NCI-H510A treated with DMSO at 0.1 percent for 48 hours (cell line): ENCODE measurements around the gene FAM3C.
"Not testable (repeated sequence)": the region's sequence is repeated elsewhere in the genome, so short reads cannot be mapped to it uniquely, and the experiment has no call there.

Experiments
- DNase-seq: peaks from one replicate; lab custom pipeline; 2025; lab: John Stamatoyannopoulos, UW

Gene FAM3C

DNA sequence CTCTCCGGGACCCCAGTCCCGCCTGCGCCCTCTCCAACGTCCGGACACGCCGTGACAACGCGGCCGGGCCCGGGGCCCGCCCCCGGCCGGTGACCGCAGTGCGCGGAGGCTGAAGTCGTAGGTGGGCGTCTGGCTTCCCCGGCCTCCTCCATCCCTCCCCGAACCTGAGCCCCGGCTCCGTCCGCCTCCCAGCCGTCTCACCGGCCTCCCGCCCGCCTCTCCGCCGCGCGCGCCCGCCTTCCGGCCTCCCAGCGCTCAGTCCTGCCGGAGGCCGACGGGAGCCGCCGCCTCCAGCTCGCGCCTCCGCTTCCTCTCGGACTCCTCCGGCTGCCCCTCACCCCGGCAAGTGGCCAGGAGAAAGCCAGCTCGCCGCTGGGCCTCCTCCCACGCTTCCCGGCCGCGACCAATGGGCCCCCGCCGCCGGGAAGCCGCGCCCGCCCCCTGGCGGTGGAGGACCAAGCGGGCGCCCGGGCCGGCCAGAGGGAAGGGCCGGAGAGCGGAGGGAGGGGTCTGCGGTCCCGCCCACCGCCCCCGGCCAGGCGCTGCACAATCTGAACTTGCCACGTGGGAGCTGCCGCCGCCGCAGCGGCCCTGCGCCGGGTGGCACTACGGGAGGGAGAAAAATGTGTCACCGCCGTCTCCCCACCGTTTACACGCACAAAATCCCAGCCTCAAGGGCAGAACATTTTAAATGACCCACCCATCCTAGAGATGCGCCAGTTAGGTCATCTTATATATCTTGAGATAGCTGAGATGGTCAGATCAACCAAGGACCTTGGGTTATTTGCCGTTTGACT lies at the start of gene FAM3C:
Gene FAM3C, minus strand, starts transcription at position 348 of the 797 bp plus-strand sequence. CDS start 13,339 bp downstream, outside the sequence.
- DNase-seq: peak; percentile 66

GRCh38 chr7:121442845-121443244 lies 46.7 kb upstream of the FAM3C start:
- DNase-seq: no peak

- no peak for DNase-seq
Measured at GRCh38 chr7:121440857-121441503, 44.9 kb upstream of the FAM3C start.

- DNase-seq: peak; percentile 46
Measured at GRCh38 chr7:121438043-121438955, 42.2 kb upstream of the FAM3C start.

- no peak for DNase-seq
Measured at GRCh38 chr7:121437470-121437869, 41.4 kb upstream of the FAM3C start.

GRCh38 chr7:121436688-121437087 lies 40.6 kb upstream of the FAM3C start:
- DNase-seq: no peak

- DNase-seq: no peak
Measured at GRCh38 chr7:121436136-121436535, 40.0 kb upstream of the FAM3C start.

DNA sequence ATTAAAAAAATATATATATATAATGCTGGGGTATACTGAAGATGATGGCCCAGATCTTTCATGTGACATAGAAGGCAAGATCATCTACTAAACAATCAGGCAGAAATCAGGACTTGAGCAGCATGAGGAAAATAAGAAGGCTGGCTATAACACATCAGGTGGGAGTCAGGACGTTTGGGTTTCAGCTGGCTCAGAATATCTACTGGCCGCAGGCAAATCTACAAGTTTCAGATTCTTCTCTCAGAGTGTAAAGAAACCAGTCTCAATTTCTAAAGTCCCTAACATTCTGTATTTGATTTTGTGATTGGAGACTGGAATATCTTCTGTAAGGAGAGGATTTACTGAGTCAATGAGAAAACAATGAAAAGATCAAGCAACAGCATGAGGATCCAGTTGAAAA lies 37.7 kb upstream of the FAM3C start:
- DNase-seq: no peak

- DNase-seq: not testable (repeated sequence)
Measured at GRCh38 chr7:121432486-121432885, 36.4 kb upstream of the FAM3C start.

GRCh38 chr7:121431996-121432395 lies 35.9 kb upstream of the FAM3C start:
- DNase-seq: no peak

GRCh38 chr7:121431389-121431995 lies 35.4 kb upstream of the FAM3C start:
- DNase-seq: no peak

- no peak for DNase-seq
Measured at GRCh38 chr7:121430558-121430957, 34.5 kb upstream of the FAM3C start.

DNA sequence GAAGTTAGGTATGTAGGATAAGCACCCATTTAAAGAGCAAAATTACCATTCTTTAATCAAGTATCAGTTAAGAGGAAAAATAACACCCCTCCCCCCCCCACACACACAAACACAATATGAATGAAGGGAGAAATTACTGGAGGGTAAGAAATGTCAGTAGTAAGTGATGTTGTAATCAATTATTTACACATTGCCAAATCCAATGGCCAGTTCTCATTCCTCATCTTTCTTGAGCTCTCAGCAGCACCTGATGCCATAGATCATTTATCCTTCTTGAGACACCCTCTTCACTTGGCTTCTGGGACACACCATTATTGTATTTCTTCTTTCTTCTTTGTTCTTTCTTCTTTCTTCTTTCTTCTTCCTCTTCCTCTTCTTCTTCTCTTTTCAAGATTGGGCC lies 33.7 kb upstream of the FAM3C start:
- DNase-seq: no peak

DNA sequence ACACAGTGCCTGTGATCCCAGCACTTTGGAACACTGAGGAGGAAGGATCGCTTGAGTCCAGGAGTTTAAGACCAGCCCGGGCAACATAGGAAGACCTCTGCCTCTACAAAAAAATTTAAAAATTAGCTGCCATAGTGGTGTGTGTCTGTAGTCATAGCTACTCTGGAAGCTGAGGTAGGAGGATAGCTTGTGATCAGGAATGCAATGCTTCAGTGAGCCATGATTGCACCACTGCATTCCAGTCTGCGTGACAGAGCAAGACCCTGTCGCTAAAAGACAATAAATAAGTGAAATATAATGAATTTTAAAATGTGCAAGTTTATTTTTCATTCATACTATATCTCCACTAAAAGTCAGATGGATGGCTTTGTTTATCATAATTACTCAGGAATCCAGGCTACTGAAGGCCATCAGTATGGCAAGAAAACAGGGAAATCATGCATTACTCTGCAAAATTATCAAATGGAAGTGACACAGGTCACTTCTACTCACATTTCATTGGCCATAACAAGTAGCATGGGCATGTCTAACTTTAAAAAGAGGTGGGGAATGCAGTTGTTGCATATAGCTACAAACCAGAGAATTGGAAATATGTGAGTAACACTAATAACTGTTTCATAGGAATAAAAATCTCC lies 32.9 kb upstream of the FAM3C start:
- no peak for DNase-seq

DNA sequence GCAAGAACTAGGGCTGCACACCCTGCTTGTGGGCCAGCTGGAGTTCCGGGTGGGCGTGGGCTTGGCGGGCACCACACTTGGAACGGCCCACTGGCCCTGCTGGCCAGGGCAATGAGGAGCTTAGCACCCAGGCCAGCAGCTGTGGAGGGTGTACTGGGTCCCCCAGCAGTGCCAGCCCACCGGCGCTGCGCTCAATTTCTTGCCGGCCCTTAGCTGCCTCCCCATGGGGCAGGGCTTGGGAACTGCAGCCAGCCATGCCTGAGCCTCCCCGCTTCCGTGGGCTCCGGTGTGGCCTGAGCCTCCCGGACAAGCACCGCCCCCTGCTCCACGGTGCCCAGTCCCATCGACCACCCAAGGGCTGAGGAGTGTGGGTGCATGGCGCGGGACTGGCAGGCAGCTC lies 25.6 kb upstream of the FAM3C start:
- not testable (repeated sequence) for DNase-seq

GRCh38 chr7:121420976-121421375 lies 24.9 kb upstream of the FAM3C start:
- no peak for DNase-seq

- DNase-seq: no peak
Measured at GRCh38 chr7:121419201-121420148, 23.4 kb upstream of the FAM3C start.

- DNase-seq: no peak
Measured at GRCh38 chr7:121416533-121416932, 20.4 kb upstream of the FAM3C start.

DNA sequence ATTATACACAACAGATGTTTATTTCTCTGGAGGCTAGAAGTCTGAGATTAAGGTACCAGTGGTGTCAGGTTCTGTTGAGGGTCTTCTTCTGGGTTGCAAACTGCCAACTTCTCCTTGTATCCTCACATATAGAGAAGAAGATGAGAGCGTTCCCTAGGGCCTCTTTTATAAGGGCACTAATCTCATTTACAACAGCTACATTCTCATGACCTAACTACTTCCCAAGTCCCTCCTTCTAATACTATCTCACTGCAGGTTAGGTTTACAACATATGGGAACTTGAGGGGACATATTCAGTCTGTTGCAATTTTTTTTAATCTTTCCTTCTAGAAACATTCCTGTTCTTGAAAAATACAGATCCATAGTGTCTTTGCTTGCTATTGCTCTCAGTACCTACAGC lies 18.3 kb upstream of the FAM3C start:
- DNase-seq: no peak

GRCh38 chr7:121411597-121411979 lies 15.5 kb upstream of the FAM3C start:
- no peak for DNase-seq
